Measurements from ENCODE around the gene MYBPH.

The MYBPH gene

GRCh38 chr1:203163891-203164635, 11.6 kb downstream of the MYBPH start:
- DNase-seq = no peak

- DNase-seq = no peak
Observed at GRCh38 chr1:203162403-203162802, 13.2 kb downstream of the MYBPH start.

GRCh38 chr1:203161703-203162102, 13.9 kb downstream of the MYBPH start:
- no peak for DNase-seq

- no peak for DNase-seq
Observed at GRCh38 chr1:203161175-203161574, 14.5 kb downstream of the MYBPH start.

- no peak for DNase-seq
Observed at GRCh38 chr1:203159844-203160243, 15.8 kb downstream of the MYBPH start.

GRCh38 chr1:203158960-203159665, 16.5 kb downstream of the MYBPH start:
- no peak for DNase-seq

GRCh38 chr1:203158423-203158822, 17.2 kb downstream of the MYBPH start:
- DNase-seq = no peak

GRCh38 chr1:203156280-203156679, 19.3 kb downstream of the MYBPH start:
- no peak for DNase-seq

- DNase-seq = no peak
Observed at GRCh38 chr1:203153989-203154821, 21.4 kb downstream of the MYBPH start.

- DNase-seq = no peak
Observed at GRCh38 chr1:203153051-203153988, 22.3 kb downstream of the MYBPH start.

- no peak for DNase-seq
Observed at GRCh38 chr1:203152158-203153034, 23.2 kb downstream of the MYBPH start.

- no peak for DNase-seq
Observed at GRCh38 chr1:203151362-203152157, 24.1 kb downstream of the MYBPH start.

- DNase-seq = no peak
Observed at GRCh38 chr1:203150511-203151297, 24.9 kb downstream of the MYBPH start.

- DNase-seq = no peak
Observed at GRCh38 chr1:203149188-203149840, 26.3 kb downstream of the MYBPH start.

- DNase-seq = no peak
Observed at GRCh38 chr1:203148579-203148978, 27.0 kb downstream of the MYBPH start.

GRCh38 chr1:203148127-203148526, 27.5 kb downstream of the MYBPH start:
- DNase-seq = no peak

GRCh38 chr1:203147376-203147775, 28.2 kb downstream of the MYBPH start:
- DNase-seq = no peak

GRCh38 chr1:203146537-203146936, 29.1 kb downstream of the MYBPH start:
- no peak for DNase-seq

- no peak for DNase-seq
Observed at GRCh38 chr1:203146042-203146369, 29.6 kb downstream of the MYBPH start.

Measured in SIG-M5 (cell line).